H1 (cell line): ENCODE measurements around the gene ACTA2. TPM values are rescaled to one million over a fixed set of nuclear protein-coding genes. Genes with fewer than 3 reads are reported as not detected.

Source experiments
- CTCF ChIA-PET: fragments of 300-600 bp; sonication (Branson Sonifier 250); formaldehyde crosslinking; loops from one replicate; lab custom pipeline; 2021; ENCODE audit not compliant: partially characterized antibody; lab: Charles Lee
- POLR2A ChIA-PET: fragments of 300-600 bp; sonication (Branson Sonifier 250); formaldehyde crosslinking; loops from one replicate; lab custom pipeline; 2021; ENCODE audit warnings: inconsistent platforms; ENCODE audit not compliant: partially characterized antibody; lab: Charles Lee
- DNase-seq, 2 experiments: peaks; one replicate each; pipeline versions ENCODE4 v3.0.0 to v3.0.0-alpha.2; 2010 to 2022; ENCODE audit warnings: low spot score in 2 of 2, low read depth in 1 of 2, mixed read lengths in 1 of 2
- FAIRE-seq: peaks from 2 replicates; lab custom pipeline; 2011; peaks lifted over from hg19 to GRCh38; lab: Jason Lieb, UNC
- H2AFZ ChIP-seq: 2 replicates; pipeline ENCODE4 v1.8.1; 2012; ENCODE audit warnings: low read length, inconsistent platforms
- H2AK5ac ChIP-seq: 2 replicates; pipeline ENCODE4 v1.6.1; 2013; ENCODE audit warnings: low read depth, low read length
- H2BK120ac ChIP-seq: replicated peaks from 2 replicates; pipeline ENCODE3; 2013; ENCODE audit warnings: low read depth, low read length, inconsistent platforms
- H2BK12ac ChIP-seq: 2 replicates; pipeline ENCODE4 v1.6.1; 2013; ENCODE audit warnings: low read depth, low read length
- H2BK15ac ChIP-seq: 2 replicates; pipeline ENCODE4 v1.6.1; 2013; ENCODE audit warnings: low read length
- H2BK20ac ChIP-seq: 2 replicates; pipeline ENCODE4 v1.6.1; 2013; ENCODE audit warnings: low read length
- H2BK5ac ChIP-seq: 2 replicates; pipeline ENCODE4 v1.6.1; 2013; ENCODE audit warnings: low read depth, low read length
- H3K14ac ChIP-seq: 2 replicates; pipeline ENCODE4 v1.6.1; 2013; ENCODE audit warnings: inconsistent platforms; ENCODE audit not compliant: insufficient read length
- H3K18ac ChIP-seq: 2 replicates; pipeline ENCODE4 v1.6.1; 2013; ENCODE audit warnings: low read length; ENCODE audit errors: extremely low read depth
- H3K23ac ChIP-seq: 2 replicates; pipeline ENCODE4 v1.6.1; 2013; ENCODE audit warnings: inconsistent platforms; ENCODE audit not compliant: insufficient read length
- H3K23me2 ChIP-seq: 2 replicates; pipeline ENCODE4 v1.6.1; 2013; ENCODE audit warnings: low read depth, low read length
- H3K27ac ChIP-seq: 2 replicates; pipeline ENCODE4 v1.6.1; 2011; ENCODE audit warnings: low read depth, low read length, inconsistent platforms
- H3K27me3 ChIP-seq, 4 experiments: replicated peaks in 1 of 4; 1 replicate in 1 of 4; 2 replicates in 3 of 4; pipeline versions ENCODE4 v1.6.1 to v1.8.1; 2011 to 2013; ENCODE audit warnings: low read length in 3 of 4, mild to moderate bottlenecking in 3 of 4, inconsistent platforms in 2 of 4, mixed read lengths in 2 of 4, moderate library complexity in 1 of 4; ENCODE audit not compliant: control insufficient read depth in 3 of 4, insufficient read depth in 3 of 4; ENCODE audit errors: extremely low read depth in 1 of 4
- H3K36me3 ChIP-seq, 4 experiments: 2 replicates each; pipeline versions ENCODE4 v1.6.1 to v1.8.1; 2011 to 2013; ENCODE audit warnings: mild to moderate bottlenecking in 4 of 4, low read length in 3 of 4, moderate library complexity in 2 of 4, control low read depth in 1 of 4, inconsistent platforms in 1 of 4; ENCODE audit not compliant: insufficient read depth in 4 of 4, control insufficient read depth in 2 of 4
- H3K4ac ChIP-seq: replicated peaks from 2 replicates; pipeline ENCODE3; 2013; ENCODE audit warnings: low read length, low read depth, mixed read lengths, inconsistent platforms; ENCODE audit not compliant: insufficient read length
- H3K4me1 ChIP-seq, 4 experiments: replicated peaks in 1 of 4; 1 replicate in 1 of 4; 2 replicates in 3 of 4; pipeline versions ENCODE4 v1.6.1 to v1.8.1; 2011 to 2013; ENCODE audit warnings: low read length in 3 of 4, inconsistent platforms in 2 of 4, mixed read lengths in 1 of 4; ENCODE audit not compliant: insufficient read depth in 4 of 4, control insufficient read depth in 3 of 4
- H3K4me2 ChIP-seq, 2 experiments: 2 replicates each; pipeline versions ENCODE4 v1.6.1 to v1.8.1; 2011 to 2013; ENCODE audit warnings: low read depth in 2 of 2, low read length in 2 of 2, control low read depth in 1 of 2, inconsistent platforms in 1 of 2, mild to moderate bottlenecking in 1 of 2; ENCODE audit not compliant: insufficient read depth in 1 of 2
- H3K4me3 ChIP-seq, 4 experiments: fragments of 200-600, 300-600 bp in 1 of 4; sonication (generic), shearing (Covaris generic), sonication (Bioruptor Twin) in 1 of 4; 2 replicates each; pipeline versions ENCODE4 v1.5.1 to v1.8.1; 2011 to 2016; ENCODE audit warnings: low read length in 4 of 4, low read depth in 3 of 4, control low read depth in 2 of 4, inconsistent platforms in 2 of 4, mild to moderate bottlenecking in 2 of 4, mixed read lengths in 1 of 4, moderate library complexity in 1 of 4; ENCODE audit not compliant: insufficient read depth in 2 of 4; ENCODE audit errors: extremely low read depth in 1 of 4
- H3K56ac ChIP-seq: replicated peaks from 2 replicates; pipeline ENCODE3; 2013; ENCODE audit warnings: low read depth, mild to moderate bottlenecking, mixed read lengths, low read length, inconsistent platforms; ENCODE audit not compliant: insufficient read length
- H3K79me1 ChIP-seq: 2 replicates; pipeline ENCODE4 v1.6.1; 2013; ENCODE audit warnings: low read depth, low read length, control low read depth
- H3K79me2 ChIP-seq, 2 experiments: 2 replicates each; pipeline versions ENCODE4 v1.6.1 to v1.8.1; 2012 to 2013; ENCODE audit warnings: low read length in 2 of 2, mild to moderate bottlenecking in 2 of 2, inconsistent platforms in 1 of 2; ENCODE audit not compliant: insufficient read depth in 2 of 2, control insufficient read depth in 1 of 2
- H3K9ac ChIP-seq, 4 experiments: replicated peaks in 1 of 4; 1 replicate in 1 of 4; 2 replicates in 3 of 4; pipeline versions ENCODE4 v1.6.1 to v1.8.1; 2011 to 2013; ENCODE audit warnings: low read depth in 3 of 4, low read length in 3 of 4, control low read depth in 2 of 4, mild to moderate bottlenecking in 2 of 4, moderate library complexity in 2 of 4, inconsistent platforms in 1 of 4; ENCODE audit errors: extremely low read depth in 1 of 4
- H3K9me3 ChIP-seq, 2 experiments: 2 replicates each; pipeline versions ENCODE4 v1.6.1 to v1.8.1; 2012 to 2013; ENCODE audit warnings: mild to moderate bottlenecking in 2 of 2, moderate library complexity in 2 of 2, control low read depth in 1 of 2, inconsistent platforms in 1 of 2, low read depth in 1 of 2, low read length in 1 of 2, mixed read lengths in 1 of 2; ENCODE audit not compliant: insufficient read depth in 2 of 2
- H4K20me1 ChIP-seq, 2 experiments: replicated peaks in 1 of 2; 2 replicates each; pipeline versions ENCODE3 to v1.8.1; 2011 to 2013; ENCODE audit warnings: inconsistent platforms in 2 of 2, low read length in 2 of 2, mild to moderate bottlenecking in 1 of 2; ENCODE audit not compliant: insufficient read depth in 2 of 2, control insufficient read depth in 1 of 2
- H4K5ac ChIP-seq: 2 replicates; pipeline ENCODE4 v1.6.1; 2013; ENCODE audit warnings: low read length, low read depth, mixed read lengths, inconsistent platforms; ENCODE audit not compliant: insufficient read length
- H4K8ac ChIP-seq: 2 replicates; pipeline ENCODE4 v1.8.0; 2013; ENCODE audit warnings: mild to moderate bottlenecking, moderate library complexity, low read length, inconsistent platforms; ENCODE audit not compliant: insufficient read depth; ENCODE audit errors: extremely low read depth
- H4K91ac ChIP-seq: replicated peaks from 2 replicates; pipeline ENCODE3; 2013; ENCODE audit warnings: low read length, mixed read lengths, inconsistent platforms; ENCODE audit not compliant: insufficient read length
- ATF3 ChIP-seq: IDR thresholded peaks from 2 replicates; pipeline ENCODE4 v1.6.1; 2011; ENCODE audit warnings: low read depth, mild to moderate bottlenecking, low read length; ENCODE audit not compliant: insufficient read depth
- CHD2 ChIP-seq: IDR thresholded peaks from 2 replicates; pipeline ENCODE4 v1.6.1; 2012; ENCODE audit warnings: low read length, improper control_type of control experiment
- NANOG ChIP-seq: IDR thresholded peaks from 2 replicates; pipeline ENCODE4 v1.6.1; 2011; ENCODE audit warnings: low read length, low read depth, mild to moderate bottlenecking, inconsistent platforms; ENCODE audit not compliant: insufficient read depth, poor library complexity, severe bottlenecking
- RXRA ChIP-seq: IDR thresholded peaks from 2 replicates; pipeline ENCODE4 v1.6.1; 2011; ENCODE audit warnings: low read depth, mild to moderate bottlenecking, low read length, moderate library complexity; ENCODE audit not compliant: insufficient read depth
- SP2 ChIP-seq: IDR thresholded peaks from 2 replicates; pipeline ENCODE4 v1.6.1; 2012; ENCODE audit warnings: mild to moderate bottlenecking, low read length, inconsistent platforms
- WGBS, 2 experiments: shearing (Covaris generic) in 1 of 2; methylation state at CpG; one replicate each; pipeline versions ENCODE4 v1.1.6 to v1.1.7; 2013 to 2015; ENCODE audit warnings: low lambda C conversion rate in 2 of 2, mixed read lengths in 2 of 2, inconsistent platforms in 1 of 2, low coverage in 1 of 2, missing lambda C conversion rate in 1 of 2; ENCODE audit not compliant: insufficient replicate concordance in 2 of 2, insufficient coverage in 1 of 2, insufficient read length in 1 of 2; ENCODE audit errors: extremely low coverage in 1 of 2, missing lambda C conversion rate in 1 of 2; 5-methylcytosine and 5-hydroxymethylcytosine counted together
- polyA plus RNA-seq, 7 experiments: library from polyadenylated mRNA; depleted of rRNA in 3 of 7; stranded (reverse) in 5 of 7; unstranded in 2 of 7; fragments of >200 nt in 5 of 7; fragments of 200-250 nt in 2 of 7; gene quantifications; 1 replicate in 5 of 7; 2 replicates in 1 of 7; 4 replicates in 1 of 7; pipeline versions ENCODE4 v1.2.1 to v1.2.3, GENCODE V29; 2011 to 2013; ENCODE audit warnings: missing spikeins in 2 of 7, mixed read lengths in 2 of 7
- total RNA-seq: library from RNA; stranded (reverse); fragmentation: NEBNext Ultra II Directional; extraction: Animal tissue kit (Norgen Biotek cat#: 25700); gene quantifications from 2 replicates; pipeline ENCODE4 v1.2.1, GENCODE V29; 2021

Gene ACTA2
- total and polyA plus RNA-seq, 2 of the 8 experiments (the other 6 are each of a cell fraction or from before 2014, with no cell fraction given), result 3.5 to 8.9 TPM

GRCh38 chr10:88996927-88997326 is 44.4 kb upstream of the ACTA2 start:
- no peak overlapping the region for H2AK5ac ChIP-seq
- POLR2A ChIA-PET, result no interaction called here
- no peak overlapping the region for H3K18ac ChIP-seq
- H4K91ac ChIP-seq, result no peak overlapping the region
- no peaks in the 10 kb centered on the region for H3K79me1 ChIP-seq
- no peak overlapping the region for H2BK120ac ChIP-seq
- FAIRE-seq (no peak), DNase-seq (no peak)
- no peak for TF ChIP-seq SP2
- TF ChIP-seq CHD2, result no peak
- no peak for TF ChIP-seq ATF3
- TF ChIP-seq NANOG, result no peak
- no peak for TF ChIP-seq RXRA
- no peak overlapping the region for H2BK15ac ChIP-seq
- no peaks in the 10 kb centered on the region for H3K36me3 ChIP-seq
- no peak overlapping the region for H3K9ac ChIP-seq
- no peak overlapping the region for H3K27ac ChIP-seq
- no peaks in the 10 kb centered on the region for H3K27me3 ChIP-seq
- H2AFZ ChIP-seq, result no peak overlapping the region
- no peak overlapping the region for H2BK20ac ChIP-seq
- H3K4ac ChIP-seq, result no peak overlapping the region
- no peak overlapping the region for H3K23ac ChIP-seq
- H4K5ac ChIP-seq, result no peak overlapping the region
- no peak overlapping the region for H3K14ac ChIP-seq
- H3K4me2 ChIP-seq, result no peak overlapping the region
- peaks cover 0 to 7% (median under 1%) of the 10 kb centered on the region in 4 experiments; a peak in 1 of 7 replicates for H3K4me1 ChIP-seq
- H2BK12ac ChIP-seq, result no peak overlapping the region
- no peak overlapping the region for H3K4me3 ChIP-seq
- H4K8ac ChIP-seq, result no peak overlapping the region
- CTCF ChIA-PET, result interaction anchor here (0.5 to 1.1 kb wide), 3 partner anchors 77 to 219 kb away, joined by 3 to 5 read pairs (median 4); no protein-coding TSS in a partner anchor
- no peak overlapping the region for H2BK5ac ChIP-seq
- no peaks in the 10 kb centered on the region for H3K23me2 ChIP-seq
- H4K20me1 ChIP-seq, result no peaks in the 10 kb centered on the region
- no peaks in the 10 kb centered on the region; a peak in 1 of 4 replicates for H3K79me2 ChIP-seq
- WGBS, 2 experiments, result 75% methylated on average over 1 of the region's 1 CpG; no CpG with 5 or more reads in 1 of the 2 experiments
- no peaks in the 10 kb centered on the region for H3K9me3 ChIP-seq
- H3K56ac ChIP-seq, result no peak overlapping the region
